ENCODE results near the gene HTR3D.

DNA sequence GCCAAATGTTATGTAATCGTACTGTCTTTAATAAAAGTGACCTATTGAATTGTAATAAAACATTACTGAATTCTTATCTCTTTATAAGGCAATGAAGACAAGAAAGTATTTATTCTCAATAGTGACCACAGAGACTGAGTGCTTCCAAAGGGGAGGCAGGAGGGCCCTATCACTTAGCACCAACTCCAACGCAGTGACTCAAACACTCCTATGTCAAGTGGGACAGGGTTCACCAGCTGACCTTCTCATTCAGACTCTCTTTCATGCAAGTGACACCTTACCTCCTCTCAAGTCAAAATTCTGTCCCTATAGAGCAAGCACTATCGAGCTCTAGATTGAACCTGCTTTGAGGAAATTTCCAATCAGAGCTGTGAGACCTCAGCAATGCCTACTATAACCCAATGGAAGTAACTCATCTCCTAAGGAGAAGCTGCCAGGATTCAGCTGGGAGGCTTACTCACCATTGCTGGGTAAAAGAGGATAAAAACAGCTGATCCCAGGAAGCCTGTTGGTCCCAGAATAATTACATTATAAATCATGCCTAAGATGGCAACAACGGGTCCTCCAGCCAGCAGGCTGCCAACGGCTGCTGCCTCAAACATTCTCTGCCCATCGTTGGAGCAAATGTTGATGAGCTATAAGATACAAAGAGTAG is 49.4 kb upstream of the HTR3D start:
- TF ChIP-seq, protein P1, sequence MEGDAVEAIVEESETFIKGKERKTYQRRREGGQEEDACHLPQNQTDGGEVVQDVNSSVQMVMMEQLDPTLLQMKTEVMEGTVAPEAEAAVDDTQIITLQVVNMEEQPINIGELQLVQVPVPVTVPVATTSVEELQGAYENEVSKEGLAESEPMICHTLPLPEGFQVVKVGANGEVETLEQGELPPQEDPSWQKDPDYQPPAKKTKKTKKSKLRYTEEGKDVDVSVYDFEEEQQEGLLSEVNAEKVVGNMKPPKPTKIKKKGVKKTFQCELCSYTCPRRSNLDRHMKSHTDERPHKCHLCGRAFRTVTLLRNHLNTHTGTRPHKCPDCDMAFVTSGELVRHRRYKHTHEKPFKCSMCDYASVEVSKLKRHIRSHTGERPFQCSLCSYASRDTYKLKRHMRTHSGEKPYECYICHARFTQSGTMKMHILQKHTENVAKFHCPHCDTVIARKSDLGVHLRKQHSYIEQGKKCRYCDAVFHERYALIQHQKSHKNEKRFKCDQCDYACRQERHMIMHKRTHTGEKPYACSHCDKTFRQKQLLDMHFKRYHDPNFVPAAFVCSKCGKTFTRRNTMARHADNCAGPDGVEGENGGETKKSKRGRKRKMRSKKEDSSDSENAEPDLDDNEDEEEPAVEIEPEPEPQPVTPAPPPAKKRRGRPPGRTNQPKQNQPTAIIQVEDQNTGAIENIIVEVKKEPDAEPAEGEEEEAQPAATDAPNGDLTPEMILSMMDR (IDR thresholded peaks at IDR 0.05; ENCODE audit: low read depth, low read length, poor library complexity, severe bottlenecking): no peak
- no peak for TF ChIP-seq EZH2phosphoT487 (IDR thresholded peaks at IDR 0.05; ENCODE audit: borderline replicate concordance, low read length)
